Heart left ventricle (tissue), 16 donors: Measurements from ENCODE around the gene TMEM266. TPM values are rescaled to one million over a fixed set of nuclear protein-coding genes. Genes with fewer than 3 reads are reported as not detected.

ENCODE experiments used
- ATAC-seq, 4 donors: fragments of 200-7000 bp; cut with Tn5 transposase; one replicate each; pipeline ENCODE4 v1.9.1; 2020 to 2022; ENCODE audit warnings: moderate library complexity in 4 of 4, mild to moderate bottlenecking in 3 of 4, moderate number of reproducible peaks in 1 of 4
- DNase-seq, 5 donors: peaks; one replicate each; pipeline ENCODE4 v3.0.0-alpha.2; 2020
- H3K27ac ChIP-seq, 12 donors: fragments of 200-600 bp; sonication (generic) in 4 of 12; one replicate each; pipeline versions ENCODE4 v1.5.0 to v1.8.0; 2016 to 2022; ENCODE audit warnings: mild to moderate bottlenecking in 2 of 12
- H3K27me3 ChIP-seq, 9 donors: fragments of 200-600 bp; sonication (generic) in 2 of 9; one replicate each; pipeline versions ENCODE4 v1.5.1 to v1.8.0; 2016 to 2022; ENCODE audit warnings: mild to moderate bottlenecking in 3 of 9
- H3K36me3 ChIP-seq, 9 donors: fragments of 200-600 bp; sonication (generic) in 2 of 9; one replicate each; pipeline versions ENCODE4 v1.5.0 to v1.8.0; 2018 to 2022; ENCODE audit warnings: mild to moderate bottlenecking in 2 of 9
- H3K4me1 ChIP-seq, 12 donors: fragments of 200-600 bp; sonication (generic) in 4 of 12; one replicate each; pipeline versions ENCODE4 v1.5.0 to v1.8.0; 2016 to 2022; ENCODE audit warnings: mild to moderate bottlenecking in 3 of 12
- H3K4me3 ChIP-seq, 12 donors: fragments of 200-600 bp; sonication (generic) in 4 of 12; one replicate each; pipeline versions ENCODE4 v1.5.0 to v1.8.0; 2017 to 2022; ENCODE audit warnings: mild to moderate bottlenecking in 9 of 12, moderate library complexity in 4 of 12
- H3K9me3 ChIP-seq, 12 donors: fragments of 200-600 bp; sonication (generic) in 4 of 12; one replicate each; pipeline versions ENCODE4 v1.5.0 to v1.8.0; 2016 to 2022; ENCODE audit warnings: mild to moderate bottlenecking in 1 of 12
- POLR2A ChIP-seq, 2 donors: fragments of 450-650 bp; IDR thresholded peaks; one replicate each; pipeline ENCODE4 v1.6.1; 2017; ENCODE audit warnings: antibody characterized with exemption in 2 of 2, mild to moderate bottlenecking in 2 of 2, moderate library complexity in 2 of 2
- whole genome bisulfite sequencing, 4 donors: extraction: QIAGEN DNeasy Blood & Tissue Kit in 2 of 4; methylation state at CpG; one replicate each; pipeline versions ENCODE4 v1.1.5 to v1.1.7; 2013 to 2018; 5-methylcytosine and 5-hydroxymethylcytosine counted together
- intact Hi-C, 10 donors: fragments of 100-400 bp; cut with DNase I; formaldehyde crosslinking; loops; one replicate each; pipeline versions ENCODE4 v1.11.1 to v1.14.2; 2022
- polyA plus RNA-seq, 2 donors: library from polyadenylated mRNA; stranded (reverse); fragments of 200-250 nt; gene quantifications; one replicate each; pipeline ENCODE4 v1.2.3, GENCODE V29; 2013
- total RNA-seq, 9 donors: library from RNA; depleted of rRNA in 2 of 9; stranded (reverse); fragments of >200 nt in 2 of 9; fragmentation: NEBNext Ultra II Directional in 3 of 9; extraction: Animal tissue kit (Norgen Biotek cat#: 25700) in 3 of 9; gene quantifications; one replicate each; pipeline versions ENCODE4 v1.1.0 to v1.2.4, GENCODE V29; 2016 to 2023
- TF ChIP-seq, protein P1 (sequence below), 12 donors: fragments of 200-600 bp; sonication (generic) in 4 of 12; IDR thresholded peaks; one replicate each; pipeline versions ENCODE4 v1.5.0 to v1.8.0; 2018 to 2022; ENCODE audit warnings: antibody characterized with exemption in 12 of 12, mild to moderate bottlenecking in 5 of 12
- donor health status: ischemic (EF 13 %, LVEDD 7.1; RV severe dilation, severe dysfunction).
- donor health status: healthy with polysubstance abuse.
- donor health status: DM: no; HTN: yes; CAD: no.
- donor health status: DM: no; HTN: no; CAD: no.
- donor health status: ischemic (EF 25% LVEDD 6.9; RV normal size, moderate dysfunction).
- donor health status: ischemic (EF 25% LVEDD 5.7; RV mildly dilated, moderate dysfunction).
- donor health status: healthy.
- donor health status: DM: yes; HTN: yes; CAD: no.
- donor health status: ischemic (EF 35%, LVEDD 5.7; RV mildly dilated, moderate dysfunction).
- donor health status: nonischemic (EF 11% LVEDD 7.7; RV severe dilation, severe dysfunction).
- donor health status: DM: yes; HTN: yes; CAD: no.
- donor health status: PGD.
- donor health status: ischemic (EF 29% LVEDD 5.4; RV normal size, mild dysfunction).
- donor health status: nonischemic (EF 23%, LVEDD 6.1; RV moderate dilation, normal function).

Gene TMEM266
- total and polyA plus RNA-seq, 11 donors = 0.03 to 0.38 (median 0.28) TPM; not detected in 6

DNA sequence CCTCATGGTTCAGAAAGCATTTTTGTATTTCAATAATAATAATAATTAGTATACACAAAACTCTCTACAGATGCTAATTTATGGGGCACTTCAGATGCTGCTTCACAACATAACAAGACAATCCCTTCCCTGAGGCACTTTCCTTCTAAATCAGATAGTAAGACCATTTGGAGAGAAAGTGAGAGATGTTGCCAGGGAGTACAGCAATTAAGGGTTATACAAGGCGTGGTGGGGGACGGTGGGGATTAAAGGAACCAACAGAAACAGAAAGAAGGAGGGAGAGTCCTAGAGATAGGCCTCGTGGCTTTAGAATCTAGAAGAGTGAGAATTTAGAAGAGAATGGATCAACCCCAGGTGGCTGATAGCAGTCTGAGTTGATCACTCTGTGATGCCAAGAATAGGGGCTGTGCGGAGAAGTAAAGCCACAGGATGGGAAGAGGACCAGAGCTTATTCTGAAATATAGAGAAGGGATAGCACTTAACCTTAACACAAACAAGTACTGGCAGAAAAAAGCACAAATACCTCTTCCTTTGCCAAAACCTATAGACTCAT, 174.6 kb downstream of the TMEM266 start:
- ATAC-seq = no peak
- intact Hi-C loops = loop anchor here in 4 of 10 donors (2.0 to 10.0 kb wide), 5 partner anchors 50 to 630 kb away; partner anchors contain the start of gene ISL2 (in 1 of the 4)
- no peaks in the 10 kb centered on the region for H3K27me3 ChIP-seq
- peaks cover 0 to 16% (median 10%) of the 10 kb centered on the region in 9 donors for H3K36me3 ChIP-seq
- DNase-seq = no peak
- no peak overlapping the region for H3K4me3 ChIP-seq
- WGBS, 4 donors = 85 to 88% (median 86%) methylated on average over 4 of the region's 4 CpGs
- no peaks in the 10 kb centered on the region for H3K9me3 ChIP-seq
- H3K4me1 ChIP-seq = peaks cover 0 to 16% (median 0%) of the 10 kb centered on the region in 12 donors
- no peak overlapping the region for H3K27ac ChIP-seq
- TF ChIP-seq POLR2A (IDR thresholded peaks at IDR 0.05) = no peak
- TF ChIP-seq, protein P1, sequence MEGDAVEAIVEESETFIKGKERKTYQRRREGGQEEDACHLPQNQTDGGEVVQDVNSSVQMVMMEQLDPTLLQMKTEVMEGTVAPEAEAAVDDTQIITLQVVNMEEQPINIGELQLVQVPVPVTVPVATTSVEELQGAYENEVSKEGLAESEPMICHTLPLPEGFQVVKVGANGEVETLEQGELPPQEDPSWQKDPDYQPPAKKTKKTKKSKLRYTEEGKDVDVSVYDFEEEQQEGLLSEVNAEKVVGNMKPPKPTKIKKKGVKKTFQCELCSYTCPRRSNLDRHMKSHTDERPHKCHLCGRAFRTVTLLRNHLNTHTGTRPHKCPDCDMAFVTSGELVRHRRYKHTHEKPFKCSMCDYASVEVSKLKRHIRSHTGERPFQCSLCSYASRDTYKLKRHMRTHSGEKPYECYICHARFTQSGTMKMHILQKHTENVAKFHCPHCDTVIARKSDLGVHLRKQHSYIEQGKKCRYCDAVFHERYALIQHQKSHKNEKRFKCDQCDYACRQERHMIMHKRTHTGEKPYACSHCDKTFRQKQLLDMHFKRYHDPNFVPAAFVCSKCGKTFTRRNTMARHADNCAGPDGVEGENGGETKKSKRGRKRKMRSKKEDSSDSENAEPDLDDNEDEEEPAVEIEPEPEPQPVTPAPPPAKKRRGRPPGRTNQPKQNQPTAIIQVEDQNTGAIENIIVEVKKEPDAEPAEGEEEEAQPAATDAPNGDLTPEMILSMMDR (IDR thresholded peaks at IDR 0.05) = no peak

DNA sequence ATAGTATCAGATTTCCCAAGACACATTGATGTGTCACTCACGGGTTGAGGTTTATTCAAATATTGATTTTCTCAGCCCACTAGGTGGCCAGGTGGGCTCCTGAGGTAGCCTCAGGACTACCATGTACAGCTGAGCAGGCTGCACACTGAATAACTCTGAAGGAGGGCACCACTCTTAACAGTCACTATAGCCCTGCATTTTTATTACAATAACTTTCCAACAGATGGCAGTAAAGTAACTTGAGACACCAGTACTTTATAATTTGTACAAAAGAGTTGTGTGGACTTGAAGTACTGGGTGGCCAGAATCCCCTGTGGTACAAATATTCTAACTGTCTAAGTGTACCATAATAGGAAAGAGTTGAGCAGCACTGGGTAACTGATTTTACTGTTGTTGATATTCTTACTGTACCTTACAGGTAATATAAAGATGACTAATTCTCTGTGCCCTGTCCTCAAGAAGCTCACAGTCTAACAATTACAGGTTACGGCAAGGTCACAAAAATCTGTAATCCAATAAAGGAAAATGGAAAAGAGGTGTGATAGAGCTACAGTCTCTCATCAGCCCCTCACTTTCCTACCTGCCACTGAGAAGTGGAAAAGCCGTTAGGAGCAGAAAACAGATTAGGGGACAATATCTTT, 175.5 kb downstream of the TMEM266 start:
- H3K36me3 ChIP-seq = peaks cover 0 to 14% (median 11%) of the 10 kb centered on the region in 9 donors
- TF ChIP-seq, protein P1 (IDR thresholded peaks at IDR 0.05) = peak; percentile 38 to 63 (median 51)
- no peak for TF ChIP-seq POLR2A (IDR thresholded peaks at IDR 0.05)
- H3K9me3 ChIP-seq = no peaks in the 10 kb centered on the region
- H3K4me1 ChIP-seq = peaks cover 0 to 10% (median 0%) of the 10 kb centered on the region in 12 donors
- intact Hi-C loops = loop anchor here in 9 of 10 donors (2.0 to 10.0 kb wide), 8 partner anchors 42 to 632 kb away; partner anchors contain the start of gene ISL2 (in 1 of the 9)
- ATAC-seq (peak; percentile 71 to 83 (median 75)), DNase-seq (no peak)
- no peaks in the 10 kb centered on the region for H3K27me3 ChIP-seq
- H3K27ac ChIP-seq = no peak overlapping the region
- 73 to 88% (median 79%) methylated on average over 3 of the region's 3 CpGs for WGBS, 4 donors
- no peak overlapping the region for H3K4me3 ChIP-seq

DNA sequence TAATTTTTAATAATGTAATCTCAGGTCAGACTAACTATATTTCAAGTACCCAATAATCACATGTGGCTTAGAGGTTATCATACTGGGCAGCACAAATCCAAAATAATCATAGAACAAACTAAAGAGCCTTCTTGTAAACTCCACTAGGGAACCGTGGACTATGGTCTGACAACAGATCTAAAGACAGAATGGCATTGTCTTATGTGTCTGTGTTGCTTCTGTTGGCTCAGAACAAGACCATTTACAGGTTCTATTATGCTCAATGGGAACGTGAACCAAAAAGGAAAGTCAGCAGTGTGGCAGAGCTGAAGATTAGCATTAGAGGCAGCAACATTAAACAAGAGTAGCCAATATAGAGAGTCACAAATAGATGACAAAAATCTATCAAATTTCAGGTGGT, 176.6 kb downstream of the TMEM266 start:
- Histone ChIP-seq H3K27me3 (no peaks in the 10 kb centered on the region), H3K9me3 (no peaks in the 10 kb centered on the region), H3K36me3 (peaks cover 0 to 11% (median 2%) of the 10 kb centered on the region in 9 donors), H3K4me1 (peaks cover 0 to 10% (median 0%) of the 10 kb centered on the region in 12 donors), H3K27ac (no peak overlapping the region), H3K4me3 (no peak overlapping the region)
- DNase-seq (no peak), ATAC-seq (no peak)
- 44 to 53% (median 51%) methylated on average over 2 of the region's 2 CpGs for WGBS, 4 donors
- TF ChIP-seq, protein P1 (IDR thresholded peaks at IDR 0.05) = no peak
- TF ChIP-seq POLR2A (IDR thresholded peaks at IDR 0.05) = no peak
- intact Hi-C loops = loop anchor here in 9 of 10 donors (5.0 to 10.0 kb wide), 7 partner anchors 41 to 631 kb away; partner anchors contain the start of gene ISL2 (in 1 of the 9)

DNA sequence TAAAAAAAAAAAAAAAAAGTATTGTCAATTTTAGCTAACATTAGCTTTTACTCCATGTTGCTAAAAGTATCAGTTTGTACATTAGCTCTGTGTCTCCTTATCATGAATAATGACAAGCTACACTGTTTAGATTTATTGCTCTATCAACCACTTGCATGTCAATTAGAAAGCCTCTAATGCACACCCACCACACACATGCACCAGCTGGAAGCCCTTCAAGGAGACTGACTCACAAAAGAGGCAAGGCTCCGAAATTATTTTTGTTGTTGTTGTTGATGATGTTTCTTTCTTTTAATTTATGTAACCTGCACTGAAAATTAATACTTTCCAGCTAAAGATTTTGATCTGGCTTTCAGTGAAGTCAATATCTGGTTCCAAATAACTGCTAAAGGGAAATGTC, 180.0 kb downstream of the TMEM266 start:
- intact Hi-C loops = loop anchor here in 9 of 10 donors (5.0 to 10.0 kb wide), 7 partner anchors 38 to 628 kb away; partner anchors contain the start of gene ISL2 (in 1 of the 9)
- ATAC-seq (no peak), DNase-seq (no peak)
- no peak overlapping the region for H3K27ac ChIP-seq
- no peaks in the 10 kb centered on the region for H3K9me3 ChIP-seq
- no peak overlapping the region for H3K4me3 ChIP-seq
- no peak for TF ChIP-seq POLR2A (IDR thresholded peaks at IDR 0.05)
- TF ChIP-seq, protein P1 (IDR thresholded peaks at IDR 0.05) = no peak
- peaks cover 0 to 10% (median 0%) of the 10 kb centered on the region in 12 donors for H3K4me1 ChIP-seq
- H3K27me3 ChIP-seq = no peaks in the 10 kb centered on the region
- H3K36me3 ChIP-seq = peaks cover 0 to 21% (median 6%) of the 10 kb centered on the region in 9 donors
- 71 to 76% (median 72%) methylated on average over 1 of the region's 1 CpG for WGBS, 4 donors
